GM18519 (cell line): ENCODE results near the gene SORCS2.

Experiments
- ATAC-seq: cut with Tn5 transposase; IDR thresholded peaks from one replicate; pipeline ENCODE4 v1.9.1; 2021; ENCODE audit warnings: mild to moderate bottlenecking, moderate library complexity; ENCODE audit not compliant: unreplicated experiment, low FRiP score

SORCS2 gene

DNA sequence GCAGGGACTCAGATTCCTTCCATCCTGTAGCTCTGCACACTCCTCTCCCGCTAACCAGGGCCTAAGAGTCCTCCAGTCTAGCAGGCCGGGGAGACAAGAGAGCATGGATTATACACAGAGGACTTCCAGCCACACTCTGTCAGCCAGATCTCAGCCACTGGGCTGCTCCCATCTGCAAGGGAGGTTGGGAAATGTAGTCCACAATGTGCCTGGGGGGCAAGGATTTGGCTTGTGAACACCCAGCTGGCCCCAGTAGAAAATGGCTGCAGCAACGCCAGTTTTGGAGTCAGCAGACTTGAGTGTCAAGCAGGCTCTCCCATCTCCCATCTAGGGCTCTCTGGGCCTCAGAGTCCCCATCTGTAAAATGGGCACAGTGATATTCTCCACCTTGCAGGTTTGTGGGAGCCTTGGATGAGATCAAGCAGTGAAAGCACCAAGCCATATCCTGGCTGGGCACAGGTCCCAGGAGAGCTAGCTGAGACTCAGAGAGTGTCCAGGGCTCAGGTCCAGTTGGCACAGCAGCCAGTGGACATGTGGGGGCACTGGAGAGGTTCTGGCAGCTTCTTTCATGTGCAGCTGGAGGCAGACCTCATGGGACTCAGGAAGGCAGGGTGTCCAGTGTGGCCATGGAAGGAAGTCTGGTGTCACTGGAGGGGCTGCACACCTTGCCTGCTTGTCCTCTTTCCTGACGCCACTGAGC, 227.8 kb downstream of the SORCS2 start:
- ATAC-seq, result no peak

GRCh38 chr4:7420661-7421040, 228.3 kb downstream of the SORCS2 start:
- no peak for ATAC-seq

DNA sequence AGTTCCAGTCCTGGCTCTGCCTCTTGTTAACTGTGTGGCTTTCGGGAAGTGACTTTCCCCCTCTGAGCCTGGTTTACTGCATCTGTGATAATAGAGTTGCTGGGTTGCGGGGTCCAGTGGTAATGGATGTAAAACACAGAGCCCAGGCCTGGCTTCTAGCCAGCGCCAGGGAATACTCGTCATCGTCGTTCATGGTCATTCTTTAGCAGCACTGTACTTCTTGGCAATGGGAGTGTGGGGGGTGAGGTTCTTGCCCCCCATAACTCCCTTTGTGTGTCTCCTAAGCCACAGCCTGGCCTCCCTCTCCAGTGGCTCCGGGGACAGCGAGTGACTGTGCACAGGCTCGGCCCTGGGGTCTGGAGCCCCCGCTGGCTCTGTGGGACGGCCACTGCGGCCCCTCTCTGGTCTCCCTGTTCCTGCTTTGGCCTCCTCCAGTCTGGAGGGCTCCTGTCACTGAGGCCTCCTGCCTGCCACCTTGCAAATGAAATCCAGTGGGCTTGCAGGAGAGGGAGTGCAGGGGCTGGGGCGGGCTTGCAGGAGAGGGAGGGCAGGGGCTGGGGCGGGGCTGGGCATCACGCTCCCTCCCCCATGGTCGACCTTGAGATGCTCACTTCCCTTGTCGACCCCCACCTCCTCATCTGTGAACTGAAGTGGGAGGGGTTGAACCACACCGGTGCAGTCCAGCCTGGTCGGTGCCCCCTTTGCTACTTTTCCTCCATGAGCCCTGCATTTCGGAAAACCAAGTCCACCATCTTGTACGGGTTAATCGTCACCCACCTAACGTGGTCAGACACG, 229.2 kb downstream of the SORCS2 start:
- ATAC-seq, result no peak

DNA sequence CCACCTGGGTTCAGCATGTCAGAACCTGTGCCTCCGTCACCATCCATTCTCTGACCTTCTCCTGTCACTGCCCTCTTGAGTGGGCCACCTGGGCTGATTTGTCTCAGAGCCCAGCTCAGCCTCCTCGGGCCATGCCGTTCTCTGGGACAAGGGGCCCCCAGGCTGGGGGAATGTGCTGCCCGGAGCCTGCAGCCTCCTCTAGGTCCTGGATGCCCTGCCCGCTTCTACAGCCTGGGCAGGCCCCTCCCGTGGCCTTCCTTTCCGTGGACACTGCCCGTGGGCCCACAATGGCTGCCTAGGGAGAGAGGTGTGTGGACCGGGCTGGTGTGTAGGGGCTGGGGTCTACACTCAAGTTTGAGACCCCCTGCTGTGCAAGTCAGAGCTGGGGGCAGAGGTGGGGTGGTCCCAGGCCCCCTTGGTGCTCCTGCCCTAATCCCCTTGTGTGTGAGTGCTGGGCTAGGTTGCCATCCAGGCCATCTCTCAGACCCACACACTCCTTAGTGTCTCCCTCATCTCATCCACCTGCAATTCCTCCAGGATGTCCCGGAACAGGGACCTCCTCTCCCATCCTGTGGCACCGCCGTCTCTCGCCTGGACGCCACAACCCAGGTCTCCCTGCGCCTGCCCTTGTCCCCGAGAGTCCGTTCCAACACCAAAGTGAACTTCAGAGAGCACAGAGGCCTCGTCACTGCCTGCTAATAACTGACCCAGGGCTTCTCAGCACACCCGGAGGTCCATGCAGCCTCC, 230.0 kb downstream of the SORCS2 start:
- no peak for ATAC-seq

DNA sequence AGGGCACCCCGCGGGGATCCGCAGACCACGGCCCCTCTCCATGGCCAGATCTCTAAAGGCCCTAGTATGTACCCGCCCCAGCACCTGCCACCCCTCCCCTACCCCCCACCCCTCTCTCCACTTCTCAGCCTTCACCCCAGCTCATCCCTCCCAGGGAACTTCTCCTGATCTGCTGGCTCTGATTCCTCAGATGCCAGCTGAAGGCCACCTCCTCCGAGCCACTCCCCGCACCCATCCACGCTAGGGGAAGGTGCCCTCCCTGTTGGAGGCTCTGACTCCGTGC, 230.5 kb downstream of the SORCS2 start:
- no peak for ATAC-seq

DNA sequence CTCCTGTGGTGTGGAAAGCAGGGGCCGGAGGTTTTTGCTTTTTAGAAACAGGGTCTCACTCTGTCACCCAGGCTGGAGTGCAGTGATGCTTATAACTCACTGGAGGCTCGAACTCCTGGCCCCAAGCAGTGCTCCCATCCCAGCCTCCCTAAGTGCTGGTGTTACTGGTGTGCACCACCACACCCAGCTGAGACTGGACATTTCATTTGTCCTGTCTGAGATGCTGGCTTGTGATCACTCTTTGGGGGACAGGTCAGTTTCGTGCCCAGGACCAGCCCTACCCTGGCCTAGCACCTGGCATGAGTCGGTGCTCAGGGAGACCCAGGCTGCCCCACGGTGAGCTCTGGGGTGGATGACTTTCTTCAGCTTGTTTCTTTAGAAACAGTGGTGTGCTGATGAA, 231.1 kb downstream of the SORCS2 start:
- no peak for ATAC-seq

GRCh38 chr4:7423801-7424552, 231.6 kb downstream of the SORCS2 start:
- no peak for ATAC-seq

GRCh38 chr4:7424553-7425111, 232.3 kb downstream of the SORCS2 start:
- no peak for ATAC-seq

DNA sequence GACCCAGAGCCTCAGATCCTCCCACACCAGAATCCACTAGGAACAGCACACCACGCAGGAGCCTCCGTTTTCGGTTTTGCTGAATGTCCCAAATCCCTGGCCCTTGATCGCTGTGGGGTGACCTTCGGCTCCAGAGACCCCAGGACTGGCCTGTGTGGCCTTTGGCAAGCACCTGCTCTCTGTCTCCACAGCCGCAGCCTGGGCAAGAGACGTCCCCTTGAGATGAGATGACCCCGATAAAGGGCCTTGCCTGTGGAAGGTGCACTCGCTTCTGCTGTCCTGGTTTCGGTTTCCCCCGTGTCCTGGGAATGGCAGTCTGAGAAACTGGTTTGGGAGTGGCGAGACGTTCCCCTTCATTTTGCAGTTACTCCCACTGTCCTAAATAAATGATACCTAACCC, 232.8 kb downstream of the SORCS2 start:
- no peak for ATAC-seq

- no peak for ATAC-seq
These were observed 233.5 kb downstream of the SORCS2 start for GRCh38 chr4:7425591-7426468.

DNA sequence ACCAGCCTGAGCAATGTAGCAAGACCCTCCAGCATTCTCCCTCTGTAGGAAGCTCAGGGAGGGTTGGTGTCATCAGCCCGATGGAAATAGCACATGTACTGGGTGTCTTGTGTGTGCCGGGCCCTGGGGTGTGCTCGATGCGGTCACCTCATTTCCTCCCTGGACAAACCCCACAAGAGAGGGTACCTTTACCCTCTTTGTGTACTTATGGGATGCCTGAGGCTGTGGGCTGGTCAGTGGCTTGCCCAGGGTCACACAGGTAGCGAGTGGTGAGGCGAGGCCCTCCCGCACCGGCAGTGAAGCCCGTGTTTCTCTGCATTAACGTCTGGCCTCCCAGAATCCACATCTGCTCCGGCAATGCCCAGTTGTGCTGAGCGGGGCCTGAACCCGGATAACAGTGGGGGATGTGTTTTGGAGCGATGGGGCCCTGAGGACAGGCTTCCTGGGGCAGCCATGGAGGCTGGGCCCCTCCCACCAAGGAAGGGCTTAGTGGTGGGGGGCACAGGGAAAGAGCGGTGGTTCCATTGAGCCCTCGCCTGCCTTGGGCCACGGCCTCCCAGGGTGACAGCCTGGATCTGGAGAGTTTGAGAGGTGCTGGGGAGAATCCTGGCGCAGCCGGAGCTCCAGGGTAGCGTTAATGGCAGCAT, 234.3 kb downstream of the SORCS2 start:
- ATAC-seq, result no peak

DNA sequence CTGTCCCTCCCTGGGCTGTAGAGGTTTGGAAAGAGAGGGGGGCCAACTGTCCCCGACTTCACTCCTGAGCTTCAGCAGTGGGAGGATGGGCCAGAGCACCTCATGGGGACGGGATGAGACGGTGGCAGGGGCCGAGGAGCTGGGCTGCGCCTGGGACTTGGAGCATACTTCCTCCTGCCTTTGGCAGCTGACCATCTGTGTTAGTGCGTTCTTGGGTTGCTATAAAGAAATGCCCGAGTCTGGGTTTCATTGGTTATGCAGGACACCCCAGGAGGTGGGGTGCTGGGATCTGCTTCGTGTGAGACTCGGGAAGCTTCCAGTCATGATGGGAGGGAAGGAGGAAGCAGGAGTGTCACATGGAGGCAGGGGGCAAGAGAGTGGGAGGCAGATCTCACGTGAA, 235.0 kb downstream of the SORCS2 start:
- ATAC-seq, result no peak

- ATAC-seq, result no peak
These were observed 235.5 kb downstream of the SORCS2 start for GRCh38 chr4:7427831-7428260.

GRCh38 chr4:7428261-7429068, 236.1 kb downstream of the SORCS2 start:
- no peak for ATAC-seq

DNA sequence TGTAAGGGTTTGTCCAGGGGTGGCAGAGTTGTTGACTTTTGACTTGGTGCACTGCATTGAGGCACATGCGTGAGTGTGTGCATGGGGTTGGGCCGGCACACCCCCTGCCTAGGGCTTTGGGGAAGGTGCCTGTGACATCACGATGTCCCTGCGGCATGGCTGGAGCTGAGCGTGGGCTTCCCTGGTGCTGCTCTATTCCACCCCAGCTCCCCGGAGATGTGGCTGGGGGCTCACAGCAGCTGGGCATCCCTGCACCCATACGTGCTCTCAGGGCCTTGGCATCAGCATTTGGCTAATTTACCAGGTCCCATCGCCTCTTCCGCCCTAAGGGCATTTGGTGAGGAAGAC, 236.7 kb downstream of the SORCS2 start:
- no peak for ATAC-seq

- no peak for ATAC-seq
These were observed 237.3 kb downstream of the SORCS2 start for GRCh38 chr4:7429601-7430078.

GRCh38 chr4:7430368-7430964, 238.1 kb downstream of the SORCS2 start:
- ATAC-seq, result no peak
